CD4-positive, alpha-beta memory T cell (primary cell): ENCODE data around the gene TK2. TPM values are rescaled to one million over a fixed set of nuclear protein-coding genes. Genes with fewer than 3 reads are reported as not detected.

Experiments
- CTCF ChIA-PET: fragments of 350-600 bp; sonication (Branson Sonifier 250); formaldehyde crosslinking; loops from one replicate; lab custom pipeline; 2021; ENCODE audit warnings: inconsistent platforms; ENCODE audit not compliant: partially characterized antibody; lab: Charles Lee
- POLR2A ChIA-PET: fragments of 350-600 bp; sonication (Branson Sonifier 250); formaldehyde crosslinking; loops from one replicate; lab custom pipeline; 2021; ENCODE audit not compliant: partially characterized antibody; lab: Charles Lee
- DNase-seq, 5 donors: peaks; one replicate each; pipeline versions ENCODE4 v3.0.0 to v3.0.0-alpha.2; 2020 to 2022; ENCODE audit warnings: mixed read lengths in 1 of 5
- H3K27ac ChIP-seq: one replicate; pipeline ENCODE4 v1.7.0; 2013; ENCODE audit warnings: low read depth, low read length
- H3K27me3 ChIP-seq: 2 replicates; pipeline ENCODE4 v1.7.0; 2013; ENCODE audit warnings: mild to moderate bottlenecking, low read length, moderate library complexity; ENCODE audit not compliant: insufficient read depth
- H3K36me3 ChIP-seq: 2 replicates; pipeline ENCODE4 v1.7.0; 2013; ENCODE audit warnings: mild to moderate bottlenecking, low read length, moderate library complexity; ENCODE audit not compliant: insufficient read depth
- H3K4me1 ChIP-seq: 2 replicates; pipeline ENCODE4 v1.7.0; 2013; ENCODE audit warnings: mild to moderate bottlenecking, low read length, moderate library complexity; ENCODE audit not compliant: insufficient read depth
- H3K4me3 ChIP-seq, 2 donors: one replicate each; pipeline ENCODE4 v1.7.0; 2013; ENCODE audit warnings: low read length in 2 of 2, mild to moderate bottlenecking in 1 of 2
- H3K9me3 ChIP-seq, 2 donors: one replicate each; pipeline ENCODE4 v1.7.0; 2013; ENCODE audit warnings: low read length in 2 of 2, control low read depth in 1 of 2; ENCODE audit not compliant: control insufficient read depth in 1 of 2
- H3K27ac Mint-ChIP-seq, 7 donors: one replicate each; pipeline ENCODE4 v1.8.0; 2020 to 2021; ENCODE audit warnings: mixed read lengths in 7 of 7, mild to moderate bottlenecking in 6 of 7, inconsistent platforms in 3 of 7, moderate library complexity in 3 of 7
- H3K27me3 Mint-ChIP-seq, 2 donors: one replicate each; pipeline ENCODE4 v1.8.0; 2020 to 2021; ENCODE audit warnings: mixed read lengths in 2 of 2
- H3K36me3 Mint-ChIP-seq, 2 donors: one replicate each; pipeline ENCODE4 v1.8.0; 2020 to 2021; ENCODE audit warnings: mixed read lengths in 2 of 2, inconsistent platforms in 1 of 2, mild to moderate bottlenecking in 1 of 2
- H3K4me1 Mint-ChIP-seq, 4 donors: one replicate each; pipeline ENCODE4 v1.8.0; 2020 to 2021; ENCODE audit warnings: mixed read lengths in 4 of 4, mild to moderate bottlenecking in 1 of 4
- H3K4me3 Mint-ChIP-seq, 8 donors: one replicate each; pipeline ENCODE4 v1.8.0; 2020 to 2021; ENCODE audit warnings: mixed read lengths in 8 of 8, mild to moderate bottlenecking in 7 of 8, moderate library complexity in 6 of 8, inconsistent platforms in 3 of 8
- H3K9me3 Mint-ChIP-seq, 8 donors: one replicate each; pipeline ENCODE4 v1.8.0; 2020 to 2021; ENCODE audit warnings: mixed read lengths in 8 of 8, mild to moderate bottlenecking in 5 of 8, inconsistent platforms in 3 of 8, moderate library complexity in 1 of 8
- intact Hi-C: fragments of 100-400 bp; cut with micrococcal nuclease; formaldehyde crosslinking; loops from one replicate; pipeline ENCODE4 v1.15.1; 2023
- polyA plus RNA-seq, 2 donors: library from polyadenylated mRNA; unstranded; fragments of 300-500 nt; fragmentation: Illumina TruSeq; gene quantifications; one replicate each; pipeline ENCODE4 v1.2.3, GENCODE V29; 2021
- total RNA-seq, 2 experiments: library from RNA; stranded (reverse); gene quantifications; one replicate each; pipeline ENCODE4 v1.2.3, GENCODE V29; 2021

The TK2 gene
- total and polyA plus RNA-seq, 4 experiments from 2014 or later = 3.9 to 10.2 (median 7.4) TPM

DNA sequence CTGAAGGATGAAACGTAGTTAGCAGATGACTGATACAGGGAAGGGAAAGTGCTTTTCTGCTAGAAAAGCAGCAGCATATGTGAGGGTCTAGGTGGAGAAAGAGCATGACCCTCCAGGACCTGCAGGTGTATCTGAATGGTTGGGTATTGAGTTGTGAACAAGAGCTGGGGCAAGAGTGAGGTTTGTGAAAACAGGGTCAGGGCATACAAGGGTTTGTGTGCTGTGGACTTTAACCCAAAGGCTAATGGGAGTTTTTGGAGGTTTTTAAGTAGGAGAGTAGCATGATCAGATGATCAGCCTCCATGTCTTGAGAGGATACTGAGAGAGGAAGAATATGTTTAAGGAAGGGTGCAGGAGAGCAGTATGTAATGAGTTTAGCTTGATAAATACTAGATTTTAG lies 10.2 kb upstream of the TK2 start:
- Histone ChIP-seq H3K9me3 (no peaks in the 10 kb centered on the region), H3K36me3 (peaks cover 29% of the 10 kb centered on the region), H3K27me3 (no peaks in the 10 kb centered on the region), H3K4me1 (peaks cover 95% of the 10 kb centered on the region), H3K4me3 (no peak overlapping the region), H3K27ac (no peak overlapping the region)
- intact Hi-C loops = loop anchor here (1.0 kb wide), 1 partner anchor 8 kb away; the partner anchor contains the start of gene CKLF
- Mint-ChIP-seq H3K4me3 (peak overlapping the region in 4 of 8 donors; percentile 27 to 67 (median 48)), H3K27me3 (no peaks in the 10 kb centered on the region), H3K4me1 (peaks cover 70 to 89% (median 80%) of the 10 kb centered on the region in 4 donors), H3K27ac (peak overlapping the region; percentile 63 to 92 (median 85)), H3K36me3 (peaks cover 14 to 61% of the 10 kb centered on the region in 2 donors), H3K9me3 (no peaks in the 10 kb centered on the region)
- POLR2A ChIA-PET = interaction anchor here (1.0 to 1.2 kb wide), 3 partner anchors 8 to 38 kb away, joined by 3 to 4 read pairs (median 3); partner anchors contain the start of gene CKLF
- DNase-seq = no peak
- CTCF ChIA-PET = interaction anchor here (0.7 to 2.5 kb wide), 6 partner anchors 29 to 144 kb away, joined by 3 to 11 read pairs (median 4); no protein-coding TSS in a partner anchor

DNA sequence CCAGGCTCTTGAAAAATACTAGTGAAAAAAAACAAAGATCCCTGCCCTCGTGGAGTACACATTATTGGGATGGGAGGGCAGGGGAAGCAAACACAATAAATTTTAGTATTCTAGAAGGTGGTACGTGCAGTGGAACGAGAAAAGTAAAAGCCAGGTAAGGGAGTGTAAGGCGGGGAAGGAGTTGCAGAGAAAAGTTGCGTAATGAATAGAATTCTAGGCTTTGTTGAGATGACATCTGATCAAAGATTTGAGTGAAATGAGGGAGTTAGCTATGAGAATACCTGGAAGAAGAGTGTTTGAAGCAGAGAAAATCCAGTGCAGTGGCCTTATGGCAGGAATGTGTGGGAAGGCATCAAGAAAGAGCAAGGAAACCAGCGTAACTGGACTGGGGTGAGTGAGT lies 4.6 kb upstream of the TK2 start:
- Mint-ChIP-seq H3K4me3 (peak overlapping the region; percentile 94 to 99 (median 97)), H3K27ac (peak overlapping the region; percentile 94 to 98 (median 96)), H3K9me3 (peaks cover 0 to 2% (median 0%) of the 10 kb centered on the region in 8 donors), H3K4me1 (peaks cover 64 to 89% (median 74%) of the 10 kb centered on the region in 4 donors), H3K36me3 (peaks cover 10 to 53% of the 10 kb centered on the region in 2 donors), H3K27me3 (no peaks in the 10 kb centered on the region)
- Histone ChIP-seq H3K4me3 (peak overlapping the region in 1 of 2 donors; percentile 76), H3K9me3 (no peaks in the 10 kb centered on the region), H3K27ac (peak overlapping the region; percentile 72), H3K4me1 (peaks cover 89% of the 10 kb centered on the region), H3K27me3 (no peaks in the 10 kb centered on the region), H3K36me3 (peaks cover 16% of the 10 kb centered on the region)
- CTCF ChIA-PET = interaction anchor here (2.3 to 6.1 kb wide), 4 partner anchors 9 to 43 kb away, joined by 8 to 72 read pairs (median 47); no protein-coding TSS in a partner anchor
- DNase-seq = no peak
- intact Hi-C loops = loop anchor here (5.0 kb wide), 1 partner anchor 33 kb away; no protein-coding TSS in a partner anchor
- POLR2A ChIA-PET = interaction anchor here (1.0 to 19.4 kb wide), 6 partner anchors 9 to 49 kb away, joined by 3 to 440 read pairs (median 40); partner anchors contain the start of gene CMTM3

DNA sequence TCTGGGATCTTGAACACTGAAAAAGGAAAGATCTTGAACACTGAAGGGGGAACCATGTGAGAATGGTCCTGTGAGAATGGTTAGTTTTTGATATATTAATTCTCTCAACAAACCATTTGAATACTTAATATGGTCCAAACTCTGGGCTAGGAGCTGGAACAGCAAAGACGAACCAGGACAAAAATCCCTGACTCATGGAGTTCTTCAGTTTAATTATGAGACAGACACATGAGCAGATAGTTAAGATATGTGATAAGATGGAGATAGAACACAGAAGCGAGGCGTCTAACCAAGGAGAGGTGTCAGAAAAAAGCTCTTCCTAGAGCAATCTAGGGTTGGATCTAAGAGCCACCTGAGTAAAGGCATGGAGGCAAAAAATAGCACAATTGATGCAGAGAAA lies 4.1 kb upstream of the TK2 start:
- Mint-ChIP-seq H3K4me3 (peak overlapping the region; percentile 94 to 99 (median 97)), H3K4me1 (peaks cover 61 to 88% (median 72%) of the 10 kb centered on the region in 4 donors), H3K27me3 (no peaks in the 10 kb centered on the region), H3K36me3 (peaks cover 10 to 48% of the 10 kb centered on the region in 2 donors), H3K27ac (peak overlapping the region; percentile 94 to 98 (median 96)), H3K9me3 (peaks cover 0 to 2% (median 0%) of the 10 kb centered on the region in 8 donors)
- DNase-seq = no peak
- Histone ChIP-seq H3K36me3 (peaks cover 12% of the 10 kb centered on the region), H3K4me1 (peaks cover 89% of the 10 kb centered on the region), H3K27me3 (no peaks in the 10 kb centered on the region), H3K9me3 (no peaks in the 10 kb centered on the region), H3K4me3 (peak overlapping the region; percentile 19 to 76), H3K27ac (peak overlapping the region; percentile 72)
- intact Hi-C loops = loop anchor here (5.0 kb wide), 1 partner anchor 33 kb away; no protein-coding TSS in a partner anchor
- ChIA-PET POLR2A (interaction anchor here (1.0 to 19.4 kb wide), 7 partner anchors 9 to 146 kb away, joined by 3 to 440 read pairs (median 15); partner anchors contain the start of gene CMTM3), CTCF (interaction anchor here (1.0 to 6.1 kb wide), 7 partner anchors 9 to 50 kb away, joined by 3 to 72 read pairs (median 8); no protein-coding TSS in a partner anchor)

DNA sequence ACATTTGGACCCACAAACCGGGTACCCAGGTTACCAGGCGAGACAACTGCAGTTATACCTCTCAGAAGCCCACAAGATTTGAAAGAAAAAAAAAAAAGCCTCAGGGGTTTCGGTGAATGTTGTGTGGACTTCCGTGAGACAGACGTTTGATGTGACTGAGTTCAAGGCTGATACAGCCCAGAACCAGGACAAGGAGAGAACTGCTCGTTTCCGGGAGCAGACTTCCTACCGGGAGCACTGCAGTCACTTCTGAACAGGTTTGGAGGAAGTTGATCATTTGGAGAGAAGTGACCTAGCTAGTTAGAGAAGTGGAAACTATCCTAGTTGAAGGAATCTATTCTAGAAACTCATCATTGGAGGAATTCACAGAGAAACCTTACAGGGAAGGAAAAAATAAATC lies 3.3 kb upstream of the TK2 start:
- no peaks in the 10 kb centered on the region for H3K9me3 ChIP-seq
- peaks cover 89% of the 10 kb centered on the region for H3K4me1 ChIP-seq
- ChIA-PET POLR2A (interaction anchor here (1.0 to 19.4 kb wide), 19 partner anchors 10 to 315 kb away, joined by 3 to 440 read pairs (median 10); partner anchors contain the start of genes CMTM2, CMTM3 and DYNC1LI2), CTCF (interaction anchor here (1.0 to 6.1 kb wide), 11 partner anchors 10 to 147 kb away, joined by 3 to 72 read pairs (median 10); no protein-coding TSS in a partner anchor)
- H3K4me3 Mint-ChIP-seq = peak overlapping the region; percentile 94 to 99 (median 97)
- peaks cover 4% of the 10 kb centered on the region for H3K36me3 ChIP-seq
- H3K4me1 Mint-ChIP-seq = peaks cover 62 to 88% (median 73%) of the 10 kb centered on the region in 4 donors
- H3K4me3 ChIP-seq = peak overlapping the region; percentile 19 to 76
- intact Hi-C loops = loop anchor here (2.0 to 5.0 kb wide), 6 partner anchors 14 to 320 kb away; partner anchors contain the start of gene CMTM3
- no peaks in the 10 kb centered on the region for H3K27me3 Mint-ChIP-seq
- H3K27ac ChIP-seq = peak overlapping the region; percentile 72
- H3K27me3 ChIP-seq = no peaks in the 10 kb centered on the region
- peaks cover 10 to 41% of the 10 kb centered on the region in 2 donors for H3K36me3 Mint-ChIP-seq
- peak overlapping the region; percentile 94 to 98 (median 96) for H3K27ac Mint-ChIP-seq
- peaks cover 0 to 2% (median 0%) of the 10 kb centered on the region in 8 donors for H3K9me3 Mint-ChIP-seq
- peak in 2 of 5 donors; percentile 9 to 40 for DNase-seq

DNA sequence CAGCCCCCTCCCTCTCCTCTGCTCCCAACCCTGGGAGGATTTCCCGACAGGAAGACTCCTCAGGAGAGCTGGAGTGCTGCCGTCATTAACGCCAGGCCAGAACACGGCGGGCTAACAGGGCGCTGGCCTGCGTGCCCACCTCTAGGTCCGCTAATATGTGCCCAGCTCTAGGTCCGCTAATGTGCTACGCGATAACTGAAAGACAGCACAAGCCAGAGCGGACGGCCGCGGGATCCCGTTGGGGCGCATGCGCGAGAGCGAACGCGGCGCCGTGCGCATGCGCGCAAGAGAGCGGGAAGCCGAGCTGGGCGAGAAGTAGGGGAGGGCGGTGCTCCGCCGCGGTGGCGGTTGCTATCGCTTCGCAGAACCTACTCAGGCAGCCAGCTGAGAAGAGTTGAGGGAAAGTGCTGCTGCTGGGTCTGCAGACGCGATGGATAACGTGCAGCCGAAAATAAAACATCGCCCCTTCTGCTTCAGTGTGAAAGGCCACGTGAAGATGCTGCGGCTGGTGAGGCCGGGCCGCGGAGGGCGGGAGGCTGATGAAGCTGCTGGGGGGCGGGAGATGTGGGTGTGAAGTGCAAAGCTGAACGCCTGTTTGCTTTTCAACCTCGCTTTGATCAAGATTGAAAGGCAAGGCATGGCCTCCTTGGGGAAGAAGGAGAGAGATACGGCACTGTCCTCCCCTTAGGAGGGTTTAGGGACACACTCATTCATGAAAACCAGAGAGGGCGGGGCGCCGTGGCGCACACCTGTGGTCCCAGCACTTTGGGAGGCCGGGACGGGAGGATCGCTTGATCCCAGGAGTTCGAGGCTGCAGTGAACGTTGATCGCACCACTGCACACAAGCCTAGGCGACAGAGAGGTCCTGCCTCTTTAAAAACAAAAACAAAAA lies 2.6 kb upstream of the TK2 start, which contains the start of gene CKLF:
Gene CKLF, plus strand, starts transcription at position 291 of the 892 bp plus-strand sequence. Its CDS starts 140 bp downstream, at position 431.
- POLR2A ChIA-PET = interaction anchor here (0.8 to 19.4 kb wide), 31 partner anchors 8 to 320 kb away, joined by 3 to 440 read pairs (median 7); partner anchors contain the start of genes CMTM2, CMTM3, DYNC1LI2 and NAE1

DNA sequence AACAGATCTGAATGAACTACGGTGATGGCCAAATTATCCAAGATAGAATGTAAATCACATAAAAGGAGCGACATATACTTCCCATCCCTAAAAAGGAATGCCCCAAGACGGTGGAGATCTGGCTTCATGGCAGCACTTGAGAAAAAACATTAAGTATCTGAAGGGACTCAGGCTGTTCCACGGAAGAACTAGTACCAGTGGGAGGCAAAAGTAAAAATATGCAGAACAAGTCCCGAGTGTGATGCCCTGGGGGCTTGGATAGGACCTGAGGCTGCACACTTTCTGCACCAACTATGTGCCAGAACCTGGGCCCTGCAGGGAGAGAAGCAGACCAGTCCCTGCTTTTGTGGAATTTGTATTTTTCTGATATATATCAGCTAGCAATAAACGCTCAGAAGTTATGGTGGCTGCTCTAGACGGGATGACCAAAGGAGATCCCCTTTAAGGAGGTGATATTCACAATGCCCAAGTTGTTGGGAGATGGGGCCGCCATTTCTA lies 1.9 kb upstream of the TK2 start:
- intact Hi-C loops = loop anchor here (1.0 to 5.0 kb wide), 9 partner anchors 8 to 321 kb away; partner anchors contain the start of gene CMTM3
- Mint-ChIP-seq H3K4me3 (peak overlapping the region; percentile 94 to 99 (median 97)), H3K4me1 (peaks cover 63 to 91% (median 75%) of the 10 kb centered on the region in 4 donors), H3K36me3 (peaks cover 7 to 32% of the 10 kb centered on the region in 2 donors), H3K9me3 (peaks cover 0 to 2% (median 0%) of the 10 kb centered on the region in 8 donors), H3K27me3 (no peaks in the 10 kb centered on the region), H3K27ac (peak overlapping the region; percentile 94 to 98 (median 96))
- no peaks in the 10 kb centered on the region for H3K27me3 ChIP-seq
- peaks cover 87% of the 10 kb centered on the region for H3K4me1 ChIP-seq
- POLR2A ChIA-PET = interaction anchor here (0.8 to 19.4 kb wide), 30 partner anchors 8 to 321 kb away, joined by 3 to 440 read pairs (median 8); partner anchors contain the start of genes CMTM2, CMTM3, DYNC1LI2 and NAE1
- H3K36me3 ChIP-seq = no peaks in the 10 kb centered on the region
- peak overlapping the region; percentile 19 to 76 for H3K4me3 ChIP-seq
- H3K27ac ChIP-seq = peak overlapping the region; percentile 72
- CTCF ChIA-PET = interaction anchor here (1.1 to 6.1 kb wide), 19 partner anchors 10 to 279 kb away, joined by 3 to 72 read pairs (median 9); partner anchors contain the start of gene NAE1
- DNase-seq = peak in 1 of 5 donors; percentile 25
- no peaks in the 10 kb centered on the region for H3K9me3 ChIP-seq

More for the DNA sequence above, 2.6 kb upstream of the TK2 start, which contains the start of gene CKLF:
- H3K4me3 ChIP-seq = peak within 1 kb of the TSS; percentile 19 to 76
- no peaks in the 10 kb centered on the region for H3K9me3 ChIP-seq
- H3K36me3 ChIP-seq = no peaks in the 10 kb centered on the region
- no peaks in the 10 kb centered on the region for H3K27me3 Mint-ChIP-seq
- H3K27me3 ChIP-seq = no peaks in the 10 kb centered on the region
- peaks cover 9 to 35% of the 10 kb centered on the region in 2 donors for H3K36me3 Mint-ChIP-seq
- H3K27ac Mint-ChIP-seq = peak within 1 kb of the TSS; percentile 94 to 98 (median 96)
- peak within 1 kb of the TSS; percentile 72 for H3K27ac ChIP-seq
- CTCF ChIA-PET = interaction anchor here (0.7 to 6.1 kb wide), 22 partner anchors 11 to 278 kb away, joined by 3 to 72 read pairs (median 6); partner anchors contain the start of gene NAE1
- intact Hi-C loops = loop anchor here (1.0 to 5.0 kb wide), 9 partner anchors 8 to 320 kb away; partner anchors contain the start of gene CMTM3
- peak; percentile 89 to 94 (median 92) for DNase-seq
- peak within 1 kb of the TSS; percentile 94 to 99 (median 97) for H3K4me3 Mint-ChIP-seq
- peaks cover 89% of the 10 kb centered on the region for H3K4me1 ChIP-seq
- H3K9me3 Mint-ChIP-seq = peaks cover 0 to 2% (median 0%) of the 10 kb centered on the region in 8 donors
- H3K4me1 Mint-ChIP-seq = peaks cover 63 to 88% (median 74%) of the 10 kb centered on the region in 4 donors
